Prostate gland (tissue), 2 donors: Measurements from ENCODE around the gene KCNJ1. TPM values are rescaled to one million over a fixed set of nuclear protein-coding genes. Genes with fewer than 3 reads are reported as not detected.

Experiments
- DNase-seq: peaks from one replicate; pipeline ENCODE4 v3.0.0-alpha.2; 2019; ENCODE audit warnings: low spot score
- H3K27ac ChIP-seq, 2 donors: fragments of 200-600 bp; sonication (generic); 2 replicates each; pipeline ENCODE4 v1.5.1; 2017 to 2019
- H3K27me3 ChIP-seq: fragments of 200-600 bp; sonication (generic); replicated peaks from 2 replicates; pipeline ENCODE4 v1.5.1; 2019; ENCODE audit not compliant: insufficient read depth
- H3K36me3 ChIP-seq, 2 donors: fragments of 200-600 bp; sonication (generic); 1 replicate in 1 of 2; 2 replicates in 1 of 2; pipeline versions ENCODE4 v1.5.1 to v1.8.1; 2017 to 2019
- H3K4me1 ChIP-seq: fragments of 200-600 bp; sonication (generic); replicated peaks from 2 replicates; pipeline ENCODE4 v1.5.1; 2019
- H3K4me3 ChIP-seq, 2 donors: fragments of 200-600 bp; sonication (generic); 2 replicates each; pipeline ENCODE4 v1.5.1; 2017 to 2019
- H3K9me3 ChIP-seq: fragments of 200-600 bp; sonication (generic); 2 replicates; pipeline ENCODE4 v1.5.1; 2017
- POLR2A ChIP-seq: fragments of 450-650 bp; IDR thresholded peaks from one replicate; pipeline ENCODE4 v1.6.1; 2016; ENCODE audit warnings: antibody characterized with exemption, mild to moderate bottlenecking
- POLR2AphosphoS5 ChIP-seq: sonication (generic); formaldehyde crosslinking; IDR thresholded peaks from one replicate; pipeline ENCODE4 v1.6.1; 2017; ENCODE audit warnings: antibody characterized with exemption
- WGBS: methylation state at CpG from one replicate; pipeline ENCODE4 v1.1.5; 2018; 5-methylcytosine and 5-hydroxymethylcytosine counted together
- intact Hi-C: fragments of 100-400 bp; cut with DNase I; formaldehyde crosslinking; loops from one replicate; pipeline ENCODE4 v1.14.2; 2022
- total RNA-seq, 2 donors: library from RNA; depleted of rRNA; stranded (reverse); fragments of >200 nt; gene quantifications; one replicate each; pipeline ENCODE4 v1.1.0, GENCODE V29; 2016
- TF ChIP-seq, protein P1 (sequence below), 4 experiments: fragments of 200-600 bp in 2 of 4; fragments of 450-650 bp in 2 of 4; sonication (generic) in 2 of 4; IDR thresholded peaks; 1 replicate in 3 of 4; 2 replicates in 1 of 4; pipeline ENCODE4 v1.5.1; 2016 to 2019; ENCODE audit warnings: antibody characterized with exemption in 4 of 4, mild to moderate bottlenecking in 2 of 4, moderate library complexity in 2 of 4

The KCNJ1 gene
- total RNA-seq, 2 donors from 2014 or later = not detected

GRCh38 chr11:128909438-128910125 is 42.5 kb upstream of the KCNJ1 start:
- Histone ChIP-seq H3K27ac (no peak overlapping the region), H3K27me3 (no peaks in the 10 kb centered on the region), H3K4me1 (no peaks in the 10 kb centered on the region), H3K36me3 (no peaks in the 10 kb centered on the region), H3K4me3 (no peak overlapping the region), H3K9me3 (no peaks in the 10 kb centered on the region)
- intact Hi-C loops = no loop called here
- 41% methylated on average over 8 of the region's 8 CpGs for WGBS
- DNase-seq = peak; percentile 71
- TF ChIP-seq, protein P1, sequence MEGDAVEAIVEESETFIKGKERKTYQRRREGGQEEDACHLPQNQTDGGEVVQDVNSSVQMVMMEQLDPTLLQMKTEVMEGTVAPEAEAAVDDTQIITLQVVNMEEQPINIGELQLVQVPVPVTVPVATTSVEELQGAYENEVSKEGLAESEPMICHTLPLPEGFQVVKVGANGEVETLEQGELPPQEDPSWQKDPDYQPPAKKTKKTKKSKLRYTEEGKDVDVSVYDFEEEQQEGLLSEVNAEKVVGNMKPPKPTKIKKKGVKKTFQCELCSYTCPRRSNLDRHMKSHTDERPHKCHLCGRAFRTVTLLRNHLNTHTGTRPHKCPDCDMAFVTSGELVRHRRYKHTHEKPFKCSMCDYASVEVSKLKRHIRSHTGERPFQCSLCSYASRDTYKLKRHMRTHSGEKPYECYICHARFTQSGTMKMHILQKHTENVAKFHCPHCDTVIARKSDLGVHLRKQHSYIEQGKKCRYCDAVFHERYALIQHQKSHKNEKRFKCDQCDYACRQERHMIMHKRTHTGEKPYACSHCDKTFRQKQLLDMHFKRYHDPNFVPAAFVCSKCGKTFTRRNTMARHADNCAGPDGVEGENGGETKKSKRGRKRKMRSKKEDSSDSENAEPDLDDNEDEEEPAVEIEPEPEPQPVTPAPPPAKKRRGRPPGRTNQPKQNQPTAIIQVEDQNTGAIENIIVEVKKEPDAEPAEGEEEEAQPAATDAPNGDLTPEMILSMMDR (IDR thresholded peaks at IDR 0.05) = no peak
- TF ChIP-seq POLR2AphosphoS5 = peak; percentile 68

GRCh38 chr11:128908391-128909246 is 41.5 kb upstream of the KCNJ1 start:
- H3K4me1 ChIP-seq = no peaks in the 10 kb centered on the region
- DNase-seq = peak; percentile 68

GRCh38 chr11:128907585-128907984 is 40.5 kb upstream of the KCNJ1 start:
- no peaks in the 10 kb centered on the region for H3K36me3 ChIP-seq

More at GRCh38 chr11:128908391-128909246, 41.5 kb upstream of the KCNJ1 start:
- Histone ChIP-seq H3K4me3 (no peak overlapping the region), H3K27ac (no peak overlapping the region), H3K36me3 (no peaks in the 10 kb centered on the region), H3K9me3 (no peaks in the 10 kb centered on the region), H3K27me3 (no peaks in the 10 kb centered on the region)
- intact Hi-C loops = no loop called here
- 54% methylated on average over 12 of the region's 12 CpGs for WGBS
- TF ChIP-seq POLR2A (no peak), POLR2AphosphoS5 (peak; percentile 29)
- TF ChIP-seq, protein P1 (IDR thresholded peaks at IDR 0.05) = no peak

GRCh38 chr11:128906185-128907050 is 39.3 kb upstream of the KCNJ1 start:
- 84% methylated on average over 8 of the region's 8 CpGs for WGBS
- H3K4me1 ChIP-seq = no peaks in the 10 kb centered on the region
- intact Hi-C loops = no loop called here
- peak overlapping the region in 1 of 2 donors; percentile 41 for H3K4me3 ChIP-seq
- no peak overlapping the region for H3K27ac ChIP-seq
- no peaks in the 10 kb centered on the region for H3K9me3 ChIP-seq
- DNase-seq = no peak
- H3K36me3 ChIP-seq = no peaks in the 10 kb centered on the region
- no peaks in the 10 kb centered on the region for H3K27me3 ChIP-seq
- TF ChIP-seq POLR2A = no peak
- no peak for TF ChIP-seq POLR2AphosphoS5
- TF ChIP-seq, protein P1 (IDR thresholded peaks at IDR 0.05) = no peak

More at GRCh38 chr11:128907585-128907984, 40.5 kb upstream of the KCNJ1 start:
- no peak for TF ChIP-seq POLR2AphosphoS5
- TF ChIP-seq, protein P1 (IDR thresholded peaks at IDR 0.05) = no peak
- TF ChIP-seq POLR2A = no peak
- no peaks in the 10 kb centered on the region for H3K27me3 ChIP-seq
- H3K27ac ChIP-seq = no peak overlapping the region
- no peaks in the 10 kb centered on the region for H3K9me3 ChIP-seq
- intact Hi-C loops = no loop called here
- H3K4me3 ChIP-seq = no peak overlapping the region
- no peak for DNase-seq
- H3K4me1 ChIP-seq = no peaks in the 10 kb centered on the region
- 90% methylated on average over 4 of the region's 4 CpGs for WGBS
